Activated naive CD4-positive, alpha-beta T cell treated with anti-CD3 and anti-CD28 coated beads, Interleukin-2, amount 50 U/mL, for 24 hours (primary cell): Measurements from ENCODE around the gene CATSPER3.

Source experiments
- H3K27ac Mint-ChIP-seq: one replicate; pipeline ENCODE4 v1.8.0; 2021; ENCODE audit warnings: mild to moderate bottlenecking, mixed read lengths
- H3K27me3 Mint-ChIP-seq: one replicate; pipeline ENCODE4 v1.8.0; 2021; ENCODE audit warnings: mixed read lengths
- H3K36me3 Mint-ChIP-seq: one replicate; pipeline ENCODE4 v1.8.0; 2021; ENCODE audit warnings: mixed read lengths
- H3K4me1 Mint-ChIP-seq: one replicate; pipeline ENCODE4 v1.8.0; 2021; ENCODE audit warnings: mixed read lengths
- H3K4me3 Mint-ChIP-seq: one replicate; pipeline ENCODE4 v1.8.0; 2021; ENCODE audit warnings: mild to moderate bottlenecking, mixed read lengths
- H3K9me3 Mint-ChIP-seq: one replicate; pipeline ENCODE4 v1.8.0; 2021; ENCODE audit warnings: mixed read lengths

CATSPER3 gene

DNA sequence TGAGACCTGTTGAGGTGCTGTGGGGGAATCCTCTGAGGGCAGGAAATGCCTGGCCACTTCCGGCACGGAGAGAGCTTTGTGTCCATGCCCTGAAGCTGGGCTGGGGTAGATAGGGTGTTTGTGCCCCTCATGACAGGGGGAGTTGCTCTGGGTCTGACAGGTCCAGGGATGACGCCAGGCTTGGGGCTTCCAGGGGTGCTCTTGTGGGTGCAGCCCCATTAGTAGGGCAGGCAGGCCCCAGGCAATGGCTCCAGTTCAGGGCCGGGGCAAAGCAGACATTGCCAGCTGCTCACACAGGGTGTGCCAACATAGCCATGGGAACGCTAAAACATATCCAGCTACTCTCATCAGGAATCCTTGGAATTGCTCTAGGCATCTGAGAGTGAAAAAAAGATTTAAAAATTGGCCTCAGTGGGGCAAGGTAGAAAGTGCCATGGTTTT is 45.3 kb downstream of the CATSPER3 start:
- H3K9me3 Mint-ChIP-seq, result no peaks in the 10 kb centered on the region
- H3K27me3 Mint-ChIP-seq, result no peaks in the 10 kb centered on the region
- no peaks in the 10 kb centered on the region for H3K36me3 Mint-ChIP-seq
- H3K4me3 Mint-ChIP-seq, result no peak overlapping the region
- no peaks in the 10 kb centered on the region for H3K4me1 Mint-ChIP-seq
- no peak overlapping the region for H3K27ac Mint-ChIP-seq

DNA sequence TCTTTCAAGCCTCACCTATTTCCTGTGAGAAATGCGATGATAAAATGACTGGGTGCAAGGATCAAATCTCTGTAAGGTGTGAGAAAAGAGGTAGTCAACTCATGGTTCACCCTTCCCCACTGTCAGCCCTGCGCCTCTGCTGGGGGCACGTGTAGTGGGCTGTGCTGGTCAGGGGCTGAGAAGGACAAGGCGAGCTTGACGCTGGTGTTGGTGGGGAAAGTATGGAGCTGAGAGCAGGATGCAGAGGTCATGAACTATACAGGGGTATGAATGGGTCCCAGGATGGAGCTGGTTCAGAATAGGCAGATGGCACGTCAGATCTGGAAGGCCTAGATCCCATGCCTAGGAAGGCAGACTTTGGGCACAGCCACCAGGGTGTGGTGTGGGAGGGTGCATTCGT is 45.7 kb downstream of the CATSPER3 start:
- H3K36me3 Mint-ChIP-seq, result no peaks in the 10 kb centered on the region
- no peak overlapping the region for H3K27ac Mint-ChIP-seq
- no peaks in the 10 kb centered on the region for H3K9me3 Mint-ChIP-seq
- H3K4me3 Mint-ChIP-seq, result no peak overlapping the region
- H3K27me3 Mint-ChIP-seq, result no peaks in the 10 kb centered on the region
- no peaks in the 10 kb centered on the region for H3K4me1 Mint-ChIP-seq

DNA sequence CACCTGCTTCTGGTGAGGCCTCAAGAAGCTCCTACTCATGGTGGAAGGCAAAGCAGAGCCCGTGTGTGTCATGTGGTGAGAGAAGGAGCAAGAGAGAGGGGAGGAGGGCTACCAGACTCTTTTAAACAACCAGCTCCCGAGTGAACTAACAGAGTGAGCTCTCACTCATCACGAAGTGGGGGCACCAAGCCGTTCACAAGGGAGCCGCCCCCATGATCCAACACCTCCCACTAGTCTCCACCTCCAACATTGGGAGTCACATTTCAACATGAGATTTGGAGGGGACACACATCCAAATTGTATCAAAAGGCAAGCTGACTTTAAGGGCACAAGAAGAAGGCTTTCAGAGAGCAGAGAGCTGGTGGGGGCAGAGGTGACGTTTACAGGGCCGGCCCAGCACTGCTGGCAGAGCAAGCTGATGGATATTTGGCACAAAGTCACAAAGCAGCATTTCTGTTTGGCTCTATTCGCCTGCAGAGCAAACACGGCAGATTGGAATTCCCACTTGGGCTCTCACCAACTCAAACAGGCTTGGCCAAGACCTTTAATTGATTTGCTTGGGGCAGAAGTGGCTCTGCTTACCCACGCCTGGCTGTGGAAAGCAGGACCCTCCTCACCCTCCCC is 46.4 kb downstream of the CATSPER3 start:
- Mint-ChIP-seq H3K36me3 (no peaks in the 10 kb centered on the region), H3K4me3 (no peak overlapping the region), H3K4me1 (no peaks in the 10 kb centered on the region), H3K27ac (no peak overlapping the region), H3K27me3 (no peaks in the 10 kb centered on the region), H3K9me3 (no peaks in the 10 kb centered on the region)

DNA sequence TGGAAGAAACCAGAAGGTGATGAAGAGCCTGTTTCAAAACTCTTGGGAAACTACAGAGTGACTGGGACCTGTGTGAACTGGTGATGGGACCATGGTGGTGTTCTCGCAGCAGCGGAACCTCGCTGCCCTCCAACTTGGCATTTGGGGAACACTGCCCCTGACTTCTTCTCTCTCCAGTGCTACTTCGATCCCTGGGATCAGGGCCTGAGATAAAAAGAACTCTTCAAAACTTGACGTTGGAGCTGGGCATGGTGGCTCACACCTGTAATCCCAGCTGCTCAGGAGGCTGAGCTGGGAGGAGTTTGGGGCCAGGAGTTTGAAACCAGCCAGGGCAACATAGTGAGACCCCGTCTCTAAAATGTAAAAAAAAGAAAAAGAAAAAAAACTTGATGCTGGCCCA is 48.2 kb downstream of the CATSPER3 start:
- no peak overlapping the region for H3K27ac Mint-ChIP-seq
- no peaks in the 10 kb centered on the region for H3K4me1 Mint-ChIP-seq
- H3K9me3 Mint-ChIP-seq, result no peaks in the 10 kb centered on the region
- no peak overlapping the region for H3K4me3 Mint-ChIP-seq
- no peaks in the 10 kb centered on the region for H3K27me3 Mint-ChIP-seq
- H3K36me3 Mint-ChIP-seq, result no peaks in the 10 kb centered on the region

DNA sequence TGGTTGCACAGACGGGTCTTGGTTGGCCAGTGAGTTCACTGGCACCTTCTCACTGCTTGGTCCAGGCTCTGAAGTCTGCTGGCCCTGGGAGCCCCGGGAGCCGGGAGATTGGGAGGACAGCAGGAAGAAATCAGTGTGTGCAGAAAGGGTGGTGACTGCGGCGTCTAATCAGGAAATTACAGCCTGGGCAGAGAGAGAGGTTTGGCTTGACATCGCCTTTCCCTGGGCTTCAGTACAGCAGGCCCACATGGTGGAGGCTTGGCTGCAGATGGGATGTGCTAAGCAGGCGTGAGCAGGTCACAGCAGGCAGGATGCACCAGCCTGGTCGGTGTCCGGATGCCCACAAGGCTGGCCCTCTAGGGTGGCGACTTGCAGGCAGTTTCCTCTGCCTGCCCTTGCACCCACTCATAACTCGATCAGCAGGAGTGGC is 49.2 kb downstream of the CATSPER3 start:
- no peaks in the 10 kb centered on the region for H3K36me3 Mint-ChIP-seq

DNA sequence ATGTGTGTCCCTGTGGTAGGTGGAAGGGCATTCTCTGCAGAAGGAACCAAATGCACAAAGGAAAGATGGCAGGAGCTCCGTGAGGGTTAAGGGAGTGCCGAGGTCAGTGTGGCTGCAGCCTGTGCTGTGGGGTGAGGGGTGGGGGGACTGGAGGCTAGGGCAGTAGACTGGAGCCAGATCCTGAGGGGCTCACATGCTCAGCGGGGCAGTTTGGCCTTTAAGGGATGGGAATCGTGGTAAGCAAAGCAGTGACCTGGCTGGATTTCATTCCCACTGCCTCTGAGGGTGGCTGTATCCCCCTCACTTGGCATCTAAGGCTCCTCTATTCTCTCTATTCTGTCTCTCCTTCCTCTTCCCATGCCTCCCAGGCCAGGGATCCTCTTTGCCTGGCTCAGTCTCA is 50.8 kb downstream of the CATSPER3 start:
- Mint-ChIP-seq H3K36me3 (no peaks in the 10 kb centered on the region), H3K4me3 (no peak overlapping the region), H3K27me3 (no peaks in the 10 kb centered on the region), H3K27ac (no peak overlapping the region), H3K9me3 (no peaks in the 10 kb centered on the region), H3K4me1 (no peaks in the 10 kb centered on the region)

More for the DNA sequence above, 49.2 kb downstream of the CATSPER3 start:
- H3K9me3 Mint-ChIP-seq, result no peaks in the 10 kb centered on the region
- H3K4me3 Mint-ChIP-seq, result no peak overlapping the region
- H3K4me1 Mint-ChIP-seq, result no peaks in the 10 kb centered on the region
- no peaks in the 10 kb centered on the region for H3K27me3 Mint-ChIP-seq
- peak overlapping the region; percentile 43 for H3K27ac Mint-ChIP-seq

DNA sequence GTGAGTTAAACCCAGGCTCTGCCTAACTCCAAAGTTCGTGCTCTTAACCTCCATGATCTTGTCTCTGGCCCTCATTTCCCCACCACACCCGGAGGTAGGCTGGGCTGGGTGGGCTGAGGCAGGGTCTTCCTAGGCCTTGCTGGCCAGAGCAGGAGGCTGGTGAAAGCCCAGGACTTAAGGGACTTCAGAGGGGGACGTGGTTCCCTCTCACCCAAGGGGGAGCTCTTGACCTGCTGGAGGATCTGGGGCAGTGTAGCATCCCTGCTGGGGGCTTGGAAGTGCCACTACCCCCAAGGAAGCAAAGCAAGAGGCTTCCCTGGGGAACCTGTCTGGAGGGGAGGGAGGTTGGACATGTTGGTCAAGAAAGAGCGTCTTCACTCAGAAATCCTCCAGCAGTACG is 51.6 kb downstream of the CATSPER3 start:
- Mint-ChIP-seq H3K4me1 (no peaks in the 10 kb centered on the region), H3K4me3 (no peak overlapping the region), H3K9me3 (no peaks in the 10 kb centered on the region), H3K36me3 (no peaks in the 10 kb centered on the region), H3K27me3 (no peaks in the 10 kb centered on the region), H3K27ac (no peak overlapping the region)

DNA sequence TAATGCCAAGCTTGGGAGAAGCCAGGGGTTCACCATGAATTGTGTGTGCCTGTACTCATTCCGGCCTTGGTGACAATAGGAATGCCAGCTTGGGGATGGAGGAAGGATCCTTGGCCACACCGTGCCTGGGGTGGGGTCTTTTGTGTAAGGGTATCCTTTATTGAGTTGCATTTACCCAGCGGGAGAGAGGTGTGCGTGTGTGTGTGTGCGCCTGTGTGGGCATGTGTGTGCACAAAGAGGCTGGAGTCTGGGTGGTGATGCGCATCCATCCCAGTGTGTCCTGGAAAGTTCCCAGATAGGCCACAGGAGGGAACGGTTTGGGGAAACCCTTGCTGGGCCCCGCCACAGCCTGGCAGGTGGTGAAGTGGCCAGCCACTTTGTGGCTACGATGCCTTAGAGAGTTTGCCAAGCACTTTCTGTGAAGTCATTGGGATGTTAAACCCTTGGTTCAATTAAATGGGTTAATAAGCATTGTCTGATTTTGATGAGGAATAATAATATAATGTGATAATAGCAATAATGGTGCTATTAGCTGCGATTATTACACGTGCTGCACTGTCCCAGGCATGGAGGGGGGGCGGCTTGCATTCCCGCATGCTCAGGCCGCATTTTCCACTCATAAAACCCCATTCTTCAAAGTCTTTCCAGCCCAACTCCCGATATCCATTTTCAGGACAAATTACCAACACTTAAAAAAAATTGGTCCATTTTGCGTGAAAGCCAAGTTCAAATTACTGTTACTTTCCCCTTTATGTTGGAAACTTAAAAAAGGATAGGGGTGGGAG is 52.6 kb downstream of the CATSPER3 start:
- no peaks in the 10 kb centered on the region for H3K4me1 Mint-ChIP-seq
- no peaks in the 10 kb centered on the region for H3K9me3 Mint-ChIP-seq
- no peaks in the 10 kb centered on the region for H3K36me3 Mint-ChIP-seq
- H3K27me3 Mint-ChIP-seq, result peaks cover under 1% of the 10 kb centered on the region
- H3K4me3 Mint-ChIP-seq, result no peak overlapping the region
- no peak overlapping the region for H3K27ac Mint-ChIP-seq

DNA sequence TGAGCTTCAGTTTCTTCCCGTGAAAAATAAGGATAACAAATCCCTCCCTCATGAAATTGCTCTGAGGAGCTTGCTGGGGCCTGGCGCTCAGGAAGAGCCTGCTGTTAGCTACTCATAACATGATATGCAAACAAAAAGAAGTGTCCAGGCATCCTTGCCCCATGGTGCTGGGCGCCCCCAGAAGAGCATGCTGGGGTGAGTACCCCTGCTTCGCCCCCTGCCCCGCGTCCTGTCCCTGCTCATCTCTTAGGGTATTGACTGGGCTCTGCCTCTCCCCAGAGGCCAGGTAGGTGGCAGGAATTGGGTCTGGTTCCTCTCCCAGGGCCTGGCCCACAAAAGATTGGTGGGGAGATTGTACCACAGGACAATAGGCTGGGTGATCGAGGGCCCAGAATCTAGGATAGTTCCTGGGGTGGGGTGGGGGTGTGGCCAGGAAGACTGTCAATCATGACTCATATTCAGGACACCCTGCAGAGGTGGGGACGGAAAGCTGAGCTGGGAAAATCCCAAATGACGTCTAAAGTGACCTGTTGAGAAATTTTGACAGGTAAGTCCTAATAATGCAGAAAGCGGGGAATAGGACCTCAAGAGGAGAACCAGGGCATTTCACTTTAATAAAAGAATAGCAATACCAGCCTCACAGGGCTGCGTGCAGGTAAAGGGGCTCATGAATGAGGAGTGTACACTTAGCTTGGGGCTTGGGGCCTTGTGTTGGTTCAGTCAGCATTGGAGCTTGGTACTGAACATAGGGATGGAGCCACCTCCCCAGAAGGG is 57.4 kb downstream of the CATSPER3 start:
- Mint-ChIP-seq H3K4me1 (peaks cover 13% of the 10 kb centered on the region), H3K27ac (no peak overlapping the region), H3K4me3 (no peak overlapping the region), H3K36me3 (peaks cover 7% of the 10 kb centered on the region), H3K9me3 (peaks cover 4% of the 10 kb centered on the region), H3K27me3 (peaks cover 23% of the 10 kb centered on the region)

DNA sequence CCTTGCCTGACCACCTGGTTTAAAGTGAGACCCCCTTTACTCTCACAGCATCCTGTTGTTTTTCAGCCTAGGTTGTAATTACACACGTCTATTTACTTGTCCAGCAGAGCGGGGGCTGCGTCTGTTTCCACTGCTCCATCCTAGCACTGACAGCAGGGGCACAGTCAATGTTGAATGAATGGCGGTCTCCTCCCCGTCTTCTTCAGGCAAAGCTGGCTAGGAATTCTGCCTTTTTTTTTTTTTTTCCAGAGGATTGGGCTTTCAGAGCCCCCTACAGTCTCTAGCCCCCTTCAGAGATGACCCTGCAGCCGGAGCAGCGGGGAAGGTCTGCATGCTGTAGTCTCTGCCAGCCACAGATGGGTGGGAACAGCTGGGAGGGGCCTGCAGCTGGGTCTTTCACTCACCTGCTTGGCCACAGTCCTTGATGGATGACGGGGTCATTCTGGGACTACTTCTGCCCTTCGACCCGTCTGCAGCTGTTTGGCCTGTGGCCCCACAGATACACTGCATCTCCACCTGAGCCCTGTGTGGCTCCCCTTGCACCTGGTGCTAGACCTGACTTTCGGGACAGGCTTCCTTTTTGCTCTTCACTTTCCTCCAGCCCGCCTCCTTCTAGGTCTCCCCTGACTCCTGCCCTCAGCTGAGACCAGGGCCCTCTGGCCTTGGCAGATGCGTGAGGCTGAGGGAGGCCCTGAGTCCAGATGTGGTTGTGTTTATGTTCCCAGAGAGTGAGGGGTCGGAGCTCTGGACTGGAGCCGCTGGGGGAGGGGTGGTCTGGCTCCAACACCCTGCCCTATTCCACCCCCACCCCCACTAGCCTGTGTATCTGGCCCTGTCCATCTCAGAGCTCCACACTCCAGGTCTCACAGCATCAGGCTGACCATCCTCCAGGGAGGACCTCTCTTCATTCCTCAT is 58.3 kb downstream of the CATSPER3 start:
- Mint-ChIP-seq H3K27me3 (peaks cover 31% of the 10 kb centered on the region), H3K36me3 (peaks cover 9% of the 10 kb centered on the region), H3K27ac (no peak overlapping the region), H3K4me3 (no peak overlapping the region), H3K4me1 (peaks cover 20% of the 10 kb centered on the region), H3K9me3 (peaks cover 4% of the 10 kb centered on the region)

DNA sequence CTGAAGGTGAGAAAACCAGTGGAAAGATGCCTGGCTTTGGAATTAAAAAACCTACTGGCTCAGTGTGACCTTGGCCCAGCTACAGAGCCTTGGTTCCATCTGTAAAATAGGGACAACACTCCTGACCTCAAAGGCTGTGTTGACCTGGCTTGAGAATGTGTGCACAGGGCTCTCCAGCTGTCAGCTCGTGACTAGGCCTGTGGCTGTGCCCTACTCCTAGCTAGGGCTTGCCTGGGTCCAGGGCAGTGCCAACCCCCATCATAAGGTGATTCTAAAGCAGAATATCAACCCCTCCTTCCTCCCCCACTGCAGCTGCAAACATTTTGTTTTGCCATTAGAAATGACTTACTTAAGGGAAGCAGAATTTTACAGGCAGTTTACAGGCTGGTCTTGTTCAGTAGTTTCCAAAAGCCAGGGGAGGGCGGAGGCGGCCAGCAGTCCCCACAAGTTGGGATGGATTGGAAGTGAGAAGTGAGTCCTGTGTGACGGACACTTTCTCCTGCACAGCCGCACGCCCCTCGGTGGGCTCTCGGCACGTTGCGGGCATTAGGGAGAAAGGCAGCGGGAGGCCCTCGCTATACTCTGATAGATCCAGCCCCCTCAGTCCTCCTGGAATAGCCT is 59.0 kb downstream of the CATSPER3 start:
- Mint-ChIP-seq H3K27me3 (peaks cover 34% of the 10 kb centered on the region), H3K36me3 (peaks cover 9% of the 10 kb centered on the region)

DNA sequence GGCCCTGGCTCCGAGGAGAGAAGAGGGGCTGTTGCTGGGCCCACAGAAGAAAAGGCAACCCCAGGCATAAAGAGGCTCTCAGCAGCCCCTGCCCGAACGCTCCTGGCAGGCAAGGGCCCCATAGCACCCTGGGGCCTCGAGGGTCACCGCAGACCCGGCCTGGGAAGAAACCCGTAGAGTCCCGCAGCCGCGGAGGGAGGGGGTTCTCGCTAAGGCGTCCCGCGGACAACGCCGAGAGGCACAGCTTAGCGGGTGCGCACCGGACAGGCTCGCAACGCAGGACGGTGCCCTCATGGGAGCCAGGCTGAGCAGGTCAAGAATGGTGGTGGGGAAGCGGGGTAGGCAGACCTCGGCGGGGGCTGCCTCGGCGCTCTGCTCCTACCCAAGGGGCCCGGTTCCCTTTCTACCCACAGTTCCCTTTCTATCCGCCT is 59.6 kb downstream of the CATSPER3 start:
- peaks cover 29% of the 10 kb centered on the region for H3K4me1 Mint-ChIP-seq
- H3K9me3 Mint-ChIP-seq, result peaks cover 4% of the 10 kb centered on the region
- peaks cover 9% of the 10 kb centered on the region for H3K36me3 Mint-ChIP-seq
- H3K27ac Mint-ChIP-seq, result no peak overlapping the region
- H3K27me3 Mint-ChIP-seq, result peaks cover 40% of the 10 kb centered on the region
- H3K4me3 Mint-ChIP-seq, result no peak overlapping the region

More for the DNA sequence above, 59.0 kb downstream of the CATSPER3 start:
- Mint-ChIP-seq H3K27ac (no peak overlapping the region), H3K9me3 (peaks cover 4% of the 10 kb centered on the region), H3K4me1 (peaks cover 24% of the 10 kb centered on the region), H3K4me3 (no peak overlapping the region)

DNA sequence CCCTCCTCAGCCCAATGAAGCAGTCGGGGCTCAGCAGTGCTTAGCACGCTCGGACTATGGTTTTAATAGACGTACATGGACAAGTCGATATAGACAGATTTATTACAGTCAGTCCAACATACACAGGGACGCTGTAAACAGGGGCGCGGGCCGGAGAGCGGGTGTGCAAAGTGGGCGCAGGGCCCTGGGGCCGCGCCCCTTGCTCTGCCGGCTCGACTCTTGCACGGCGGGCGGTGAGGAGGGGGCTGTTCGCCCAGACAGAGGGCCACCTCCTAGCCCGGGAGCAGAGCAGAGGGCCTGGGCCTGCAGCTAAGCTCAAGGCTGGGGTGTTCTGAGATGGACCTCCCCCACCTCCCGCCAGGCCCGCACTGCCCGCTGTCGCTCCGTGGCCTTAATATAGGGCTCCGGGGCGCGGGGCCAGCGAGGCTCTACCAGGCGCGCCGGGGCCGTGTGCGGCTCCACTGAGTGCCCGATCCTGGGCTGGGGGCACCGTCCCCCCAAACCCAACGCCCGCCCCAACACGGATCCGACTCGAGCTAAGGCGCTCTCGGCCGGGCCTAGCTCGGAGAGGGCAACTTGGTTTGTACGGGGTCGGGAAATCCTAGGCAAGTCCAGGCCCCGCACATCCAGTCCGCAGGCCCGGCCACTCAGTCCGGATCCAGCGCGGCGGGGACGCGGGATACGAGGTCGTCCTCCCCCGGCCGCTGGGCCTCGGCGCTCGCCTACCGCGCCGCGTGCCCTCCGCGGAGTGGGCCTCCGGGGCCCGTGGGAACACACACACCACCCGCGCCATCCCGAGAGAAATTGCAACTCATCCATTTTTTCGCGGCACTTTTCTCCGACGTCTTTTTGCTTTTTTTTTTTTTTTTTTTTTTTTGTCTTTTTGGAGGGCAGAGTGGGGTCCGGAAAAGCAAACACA is 60.2 kb downstream of the CATSPER3 start:
- peaks cover 9% of the 10 kb centered on the region for H3K36me3 Mint-ChIP-seq
- H3K4me1 Mint-ChIP-seq, result peaks cover 33% of the 10 kb centered on the region
- H3K27ac Mint-ChIP-seq, result no peak overlapping the region
- peaks cover 4% of the 10 kb centered on the region for H3K9me3 Mint-ChIP-seq
- H3K4me3 Mint-ChIP-seq, result no peak overlapping the region
- H3K27me3 Mint-ChIP-seq, result peaks cover 42% of the 10 kb centered on the region
